Kidney (tissue), 14 donors: ENCODE data around the gene KCNQ2. TPM values are rescaled to one million over a fixed set of nuclear protein-coding genes. Genes with fewer than 3 reads are reported as not detected.

ENCODE experiments used
- DNase-seq, 5 donors: peaks; one replicate each; pipeline ENCODE4 v3.0.0-alpha.2; 2013 to 2020
- FAIRE-seq: peaks from 2 replicates; lab custom pipeline; 2012; peaks lifted over from hg19 to GRCh38; lab: Jason Lieb, UNC
- H3K27ac ChIP-seq, 2 donors: one replicate each; pipeline ENCODE4 v1.7.0; 2013; ENCODE audit warnings: low read depth in 2 of 2, low read length in 2 of 2, inconsistent platforms in 1 of 2
- H3K27me3 ChIP-seq: one replicate; pipeline ENCODE4 v1.7.1; 2013; ENCODE audit warnings: low read length, inconsistent platforms; ENCODE audit not compliant: control insufficient read depth, insufficient read depth
- H3K36me3 ChIP-seq, 3 donors: one replicate each; pipeline versions ENCODE4 v1.7.0 to v1.7.1; 2013; ENCODE audit warnings: low read length in 3 of 3, control low read depth in 1 of 3, inconsistent platforms in 1 of 3; ENCODE audit not compliant: insufficient read depth in 3 of 3, control insufficient read depth in 2 of 3
- H3K4me1 ChIP-seq, 3 donors: one replicate each; pipeline versions ENCODE4 v1.7.0 to v1.7.1; 2013; ENCODE audit warnings: low read length in 3 of 3, inconsistent platforms in 1 of 3, low read depth in 1 of 3; ENCODE audit not compliant: control insufficient read depth in 2 of 3, insufficient read depth in 2 of 3
- H3K4me3 ChIP-seq, 3 donors: one replicate each; pipeline versions ENCODE4 v1.7.0 to v1.8.1; 2013; ENCODE audit warnings: low read length in 3 of 3, control low read depth in 1 of 3, inconsistent platforms in 1 of 3
- H3K9ac ChIP-seq, 3 donors: one replicate each; pipeline versions ENCODE4 v1.7.0 to v1.7.1; 2013; ENCODE audit warnings: low read length in 3 of 3, control low read depth in 1 of 3, inconsistent platforms in 1 of 3
- H3K9me3 ChIP-seq, 3 donors: one replicate each; pipeline versions ENCODE4 v1.7.0 to v1.7.1; 2013; ENCODE audit warnings: low read length in 3 of 3, control low read depth in 1 of 3, inconsistent platforms in 1 of 3; ENCODE audit not compliant: control insufficient read depth in 2 of 3, insufficient read depth in 1 of 3
- intact Hi-C: fragments of 100-400 bp; cut with DNase I; formaldehyde crosslinking; loops from one replicate; pipeline ENCODE4 v1.11.1; 2022
- polyA plus RNA-seq: library from polyadenylated mRNA; stranded (reverse); fragments of 350-450 nt; fragmentation: Illumina TruSeq; extraction: RNeasy Lipid Tissue Mini Kit (QIAGEN cat#74804); gene quantifications from one replicate; pipeline ENCODE4 v1.2.3, GENCODE V29; 2014; ENCODE audit warnings: low read depth, low replicate concordance; ENCODE audit not compliant: insufficient read depth
- total RNA-seq: library from RNA; stranded (reverse); fragmentation: NEBNext Ultra II Directional; extraction: Animal tissue kit (Norgen Biotek cat#: 25700); gene quantifications from one replicate; pipeline ENCODE4 v1.2.1, GENCODE V29; 2021
- TF ChIP-seq, protein P1 (sequence below): IDR thresholded peaks from 3 replicates; pipeline ENCODE4 v1.5.1; 2012; ENCODE audit warnings: mild to moderate bottlenecking, moderate library complexity, borderline replicate concordance; ENCODE audit not compliant: insufficient read depth; ENCODE audit errors: extremely low read depth
- donor health status: control.
- donor health status: control.
- donor health status: control.
- donor health status: control.
- donor health status: control.
- donor health status: DM: yes; HTN: yes; CAD: no.
- donor health status: Normal renal cell carcinoma (clear cell type).

The KCNQ2 gene
- total and polyA plus RNA-seq, 2 donors from 2014 or later = 2.2 TPM; not detected in 1

DNA sequence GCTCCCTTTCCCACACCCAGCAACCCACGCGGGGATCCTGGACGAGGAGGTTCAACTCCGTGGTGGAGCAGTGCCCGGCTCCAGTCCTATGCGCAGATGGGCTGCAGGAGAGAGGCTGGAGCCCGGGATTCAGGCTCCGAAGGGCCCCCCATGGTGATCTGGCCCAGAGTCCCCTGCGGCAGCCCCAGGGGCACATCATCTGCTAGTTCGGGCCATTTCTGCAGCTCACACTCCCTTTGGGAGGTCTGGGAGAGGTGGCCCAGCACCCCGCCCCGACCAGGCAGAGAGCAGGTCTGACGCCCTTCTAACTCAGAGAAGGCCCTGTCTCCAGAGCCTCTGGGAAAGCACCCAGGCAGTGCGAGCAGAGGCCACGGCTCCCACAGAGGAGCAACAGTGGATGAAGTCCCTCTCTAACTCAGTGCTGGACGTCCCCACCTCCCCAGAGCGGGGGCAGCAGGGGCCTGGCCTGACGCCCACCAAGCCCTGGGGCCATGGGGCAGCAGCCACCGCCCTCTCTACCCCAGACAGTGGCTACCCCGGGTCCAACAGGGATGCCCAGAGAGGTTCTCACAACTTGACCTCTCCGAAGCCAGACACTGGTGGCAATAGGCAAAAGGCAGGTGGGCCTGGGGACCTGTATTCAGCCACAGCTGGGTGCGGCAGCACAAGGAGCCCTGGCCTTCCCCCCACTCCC, 3.3 kb downstream of the KCNQ2 start:
- intact Hi-C loops = no loop called here
- no peak overlapping the region for H3K9ac ChIP-seq
- H3K27ac ChIP-seq = no peak overlapping the region
- no peaks in the 10 kb centered on the region for H3K36me3 ChIP-seq
- H3K4me3 ChIP-seq = no peak overlapping the region
- H3K4me1 ChIP-seq = no peaks in the 10 kb centered on the region
- H3K27me3 ChIP-seq = peaks cover 8% of the 10 kb centered on the region
- no peak for FAIRE-seq
- TF ChIP-seq, protein P1, sequence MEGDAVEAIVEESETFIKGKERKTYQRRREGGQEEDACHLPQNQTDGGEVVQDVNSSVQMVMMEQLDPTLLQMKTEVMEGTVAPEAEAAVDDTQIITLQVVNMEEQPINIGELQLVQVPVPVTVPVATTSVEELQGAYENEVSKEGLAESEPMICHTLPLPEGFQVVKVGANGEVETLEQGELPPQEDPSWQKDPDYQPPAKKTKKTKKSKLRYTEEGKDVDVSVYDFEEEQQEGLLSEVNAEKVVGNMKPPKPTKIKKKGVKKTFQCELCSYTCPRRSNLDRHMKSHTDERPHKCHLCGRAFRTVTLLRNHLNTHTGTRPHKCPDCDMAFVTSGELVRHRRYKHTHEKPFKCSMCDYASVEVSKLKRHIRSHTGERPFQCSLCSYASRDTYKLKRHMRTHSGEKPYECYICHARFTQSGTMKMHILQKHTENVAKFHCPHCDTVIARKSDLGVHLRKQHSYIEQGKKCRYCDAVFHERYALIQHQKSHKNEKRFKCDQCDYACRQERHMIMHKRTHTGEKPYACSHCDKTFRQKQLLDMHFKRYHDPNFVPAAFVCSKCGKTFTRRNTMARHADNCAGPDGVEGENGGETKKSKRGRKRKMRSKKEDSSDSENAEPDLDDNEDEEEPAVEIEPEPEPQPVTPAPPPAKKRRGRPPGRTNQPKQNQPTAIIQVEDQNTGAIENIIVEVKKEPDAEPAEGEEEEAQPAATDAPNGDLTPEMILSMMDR = no peak
- no peak for DNase-seq
- H3K9me3 ChIP-seq = no peaks in the 10 kb centered on the region

DNA sequence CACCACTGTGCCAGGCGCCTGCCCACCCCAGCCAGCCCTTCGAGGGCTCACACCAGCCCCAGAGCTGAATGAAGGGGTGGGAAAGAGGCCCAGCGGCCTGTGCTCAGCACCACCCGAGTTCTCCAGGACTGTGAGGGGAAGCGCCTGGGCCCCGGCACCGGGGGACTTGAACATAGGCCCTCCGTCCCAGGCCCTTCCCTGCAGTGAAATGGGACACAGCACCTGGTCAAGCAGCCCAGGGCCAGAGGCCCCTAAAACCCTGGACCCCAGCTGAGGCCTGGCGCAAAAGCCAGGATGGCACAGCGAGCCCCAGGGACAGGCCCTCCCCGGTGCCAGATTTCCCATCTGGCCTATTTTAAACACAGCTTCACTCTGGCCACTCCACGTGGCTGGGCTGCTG, 4.0 kb downstream of the KCNQ2 start:
- FAIRE-seq (no peak), DNase-seq (no peak)
- Histone ChIP-seq H3K27me3 (peaks cover 2% of the 10 kb centered on the region), H3K4me1 (no peaks in the 10 kb centered on the region), H3K9ac (no peak overlapping the region), H3K4me3 (no peak overlapping the region), H3K36me3 (no peaks in the 10 kb centered on the region), H3K9me3 (no peaks in the 10 kb centered on the region), H3K27ac (no peak overlapping the region)
- TF ChIP-seq, protein P1 = no peak
- intact Hi-C loops = no loop called here

DNA sequence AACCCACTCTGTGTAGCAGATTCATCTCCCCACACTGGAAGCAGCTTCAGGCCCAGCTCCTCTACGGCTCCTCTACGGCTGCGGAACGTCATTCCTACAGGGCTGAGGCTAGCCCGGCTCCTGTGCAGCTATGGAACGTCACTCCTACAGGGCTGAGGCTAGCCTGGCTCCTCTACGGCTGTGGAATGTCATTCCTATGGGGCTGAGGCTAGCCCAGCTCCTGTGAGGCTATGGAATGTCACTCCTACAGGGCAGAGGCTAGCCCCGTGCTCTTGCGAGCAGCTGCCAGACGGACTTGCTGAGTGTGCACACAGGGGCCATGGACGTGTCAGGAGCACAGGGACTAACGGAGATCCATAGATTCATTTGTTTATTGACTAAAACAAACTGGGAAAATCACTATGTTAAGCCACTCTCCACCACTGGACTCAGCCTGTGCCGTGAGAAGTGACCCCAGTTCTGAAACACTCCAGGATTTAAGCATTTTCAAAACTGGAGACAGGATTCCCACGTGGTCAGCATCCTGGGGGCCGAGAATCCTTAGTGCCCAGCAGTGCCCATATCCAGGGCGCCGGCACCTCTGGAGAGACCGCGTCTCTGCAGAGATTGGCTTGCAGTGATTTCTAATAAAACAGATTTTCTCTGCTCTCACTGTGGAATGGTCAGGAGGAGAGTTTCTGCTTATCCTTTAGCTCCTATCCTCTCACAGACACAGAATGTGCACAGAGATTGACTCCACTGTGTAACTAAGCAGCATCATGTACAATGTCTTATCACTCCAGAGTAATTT, 5.0 kb downstream of the KCNQ2 start:
- Histone ChIP-seq H3K27ac (no peak overlapping the region), H3K4me3 (no peak overlapping the region), H3K36me3 (no peaks in the 10 kb centered on the region), H3K9me3 (no peaks in the 10 kb centered on the region), H3K27me3 (peaks cover 2% of the 10 kb centered on the region), H3K9ac (no peak overlapping the region), H3K4me1 (no peaks in the 10 kb centered on the region)
- TF ChIP-seq, protein P1 = no peak
- intact Hi-C loops = no loop called here
- FAIRE-seq = no peak
- no peak for DNase-seq
